Esophagus squamous epithelium (tissue), 5 donors: ENCODE results near the gene TMEM212. TPM values are rescaled to one million over a fixed set of nuclear protein-coding genes. Genes with fewer than 3 reads are reported as not detected.

ENCODE experiments used
- DNase-seq: peaks from one replicate; lab custom pipeline; 2025; lab: John Stamatoyannopoulos, UW
- H3K27ac ChIP-seq, 4 donors: fragments of 200-600 bp; sonication (generic); one replicate each; pipeline ENCODE4 v1.5.1; 2016 to 2019; ENCODE audit warnings: mild to moderate bottlenecking in 1 of 4
- H3K27me3 ChIP-seq, 4 donors: fragments of 200-600 bp; sonication (generic); 1 replicate in 3 of 4; 2 replicates in 1 of 4; pipeline versions ENCODE4 v1.5.1 to v1.6.0; 2017 to 2021; ENCODE audit warnings: antibody characterized with exemption in 1 of 4
- H3K36me3 ChIP-seq, 3 donors: fragments of 200-600 bp; sonication (generic); one replicate each; pipeline ENCODE4 v1.5.1; 2016 to 2019
- H3K4me1 ChIP-seq, 3 donors: fragments of 200-600 bp; sonication (generic); one replicate each; pipeline ENCODE4 v1.5.1; 2017 to 2019
- H3K4me3 ChIP-seq, 4 donors: fragments of 200-600 bp; sonication (generic); 1 replicate in 3 of 4; 2 replicates in 1 of 4; pipeline ENCODE4 v1.5.1; 2016 to 2019; ENCODE audit warnings: mild to moderate bottlenecking in 2 of 4, moderate library complexity in 1 of 4
- H3K9me3 ChIP-seq, 3 donors: fragments of 200-600 bp; sonication (generic); one replicate each; pipeline ENCODE4 v1.5.1; 2016 to 2019
- POLR2A ChIP-seq, 4 donors: fragments of 450-650 bp; IDR thresholded peaks; one replicate each; pipeline ENCODE4 v1.6.1; 2017; ENCODE audit warnings: antibody characterized with exemption in 4 of 4, mild to moderate bottlenecking in 4 of 4, moderate library complexity in 3 of 4
- WGBS, 2 donors: methylation state at CpG; one replicate each; pipeline ENCODE4 v1.1.5; 2018; 5-methylcytosine and 5-hydroxymethylcytosine counted together
- intact Hi-C: fragments of 100-400 bp; cut with DNase I; formaldehyde crosslinking; loops from one replicate; pipeline ENCODE4 v1.15.0; 2022
- total RNA-seq, 4 donors: library from RNA; depleted of rRNA; stranded (reverse); fragments of >200 nt; gene quantifications; one replicate each; pipeline ENCODE4 v1.1.0, GENCODE V29; 2016
- TF ChIP-seq, protein P1 (sequence below), 6 experiments: fragments of 450-650 bp in 4 of 6; fragments of 200-600 bp in 2 of 6; sonication (generic) in 2 of 6; IDR thresholded peaks; one replicate each; pipeline ENCODE4 v1.5.1; 2016 to 2019; ENCODE audit warnings: antibody characterized with exemption in 6 of 6, mild to moderate bottlenecking in 4 of 6, moderate library complexity in 4 of 6
- donor health status: DM: yes; HTN: yes; CAD: no.

TMEM212 gene
- total RNA-seq, 4 donors from 2014 or later, result not detected

GRCh38 chr3:171809611-171809860 lies 33.6 kb upstream of the TMEM212 start:
- H3K4me1 ChIP-seq, result peaks cover 16 to 71% (median 25%) of the 10 kb centered on the region in 3 donors
- WGBS, 2 donors, result 2% methylated on average over 8 of the region's 11 CpGs
- H3K9me3 ChIP-seq, result no peaks in the 10 kb centered on the region
- peak overlapping the region; percentile 91 to 97 (median 96) for H3K27ac ChIP-seq
- TF ChIP-seq, protein P1, sequence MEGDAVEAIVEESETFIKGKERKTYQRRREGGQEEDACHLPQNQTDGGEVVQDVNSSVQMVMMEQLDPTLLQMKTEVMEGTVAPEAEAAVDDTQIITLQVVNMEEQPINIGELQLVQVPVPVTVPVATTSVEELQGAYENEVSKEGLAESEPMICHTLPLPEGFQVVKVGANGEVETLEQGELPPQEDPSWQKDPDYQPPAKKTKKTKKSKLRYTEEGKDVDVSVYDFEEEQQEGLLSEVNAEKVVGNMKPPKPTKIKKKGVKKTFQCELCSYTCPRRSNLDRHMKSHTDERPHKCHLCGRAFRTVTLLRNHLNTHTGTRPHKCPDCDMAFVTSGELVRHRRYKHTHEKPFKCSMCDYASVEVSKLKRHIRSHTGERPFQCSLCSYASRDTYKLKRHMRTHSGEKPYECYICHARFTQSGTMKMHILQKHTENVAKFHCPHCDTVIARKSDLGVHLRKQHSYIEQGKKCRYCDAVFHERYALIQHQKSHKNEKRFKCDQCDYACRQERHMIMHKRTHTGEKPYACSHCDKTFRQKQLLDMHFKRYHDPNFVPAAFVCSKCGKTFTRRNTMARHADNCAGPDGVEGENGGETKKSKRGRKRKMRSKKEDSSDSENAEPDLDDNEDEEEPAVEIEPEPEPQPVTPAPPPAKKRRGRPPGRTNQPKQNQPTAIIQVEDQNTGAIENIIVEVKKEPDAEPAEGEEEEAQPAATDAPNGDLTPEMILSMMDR (IDR thresholded peaks at IDR 0.05), result no peak
- no peak for TF ChIP-seq POLR2A (IDR thresholded peaks at IDR 0.05)
- no peak for DNase-seq
- no peaks in the 10 kb centered on the region for H3K27me3 ChIP-seq
- H3K4me3 ChIP-seq, result peak overlapping the region; percentile 72 to 81 (median 76)
- no peaks in the 10 kb centered on the region for H3K36me3 ChIP-seq
- intact Hi-C loops, result no loop called here

DNA sequence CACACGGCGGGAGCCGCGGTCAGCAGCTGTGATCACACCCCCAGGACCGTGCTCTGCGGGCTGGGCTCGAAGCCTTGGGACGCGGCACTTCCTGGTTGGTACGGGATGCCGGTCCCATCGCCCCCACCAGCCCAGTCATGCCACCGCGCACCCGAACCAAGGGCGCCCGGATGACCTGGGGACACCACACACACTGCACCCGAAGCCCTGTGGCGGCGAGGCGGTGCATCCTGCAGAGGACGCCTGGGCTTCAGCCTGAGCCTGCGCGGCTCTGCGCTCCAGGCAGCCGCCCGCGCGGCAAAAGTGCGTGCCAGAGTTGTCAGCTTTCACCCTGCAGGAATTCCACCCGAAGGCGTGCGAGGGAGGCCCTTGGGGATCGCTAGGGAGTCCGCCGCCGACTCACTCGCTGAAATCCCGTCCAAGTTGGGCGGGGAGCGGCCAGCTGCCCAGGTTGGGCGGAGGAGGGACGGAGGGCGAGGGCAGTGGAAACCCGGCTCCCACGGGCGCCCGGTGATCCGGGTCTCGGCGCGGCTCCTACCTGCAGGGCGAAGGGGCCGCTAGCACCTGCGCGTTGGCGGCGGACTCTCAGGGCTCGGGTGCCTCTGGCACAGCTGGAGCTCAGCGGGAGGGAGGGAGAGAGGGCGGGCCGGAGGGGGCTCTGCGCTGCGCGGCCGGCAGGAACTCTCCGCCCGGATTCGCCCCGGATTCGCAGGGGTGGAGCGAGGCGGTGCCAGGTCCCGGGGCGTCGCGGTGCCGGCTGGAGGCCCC lies 33.1 kb upstream of the TMEM212 start, which contains the start of gene PLD1:
PLD1 (minus strand) TSS at position 623 of the 768 bp plus-strand sequence. CDS start 72,432 bp downstream, outside the sequence.
- no peaks in the 10 kb centered on the region for H3K9me3 ChIP-seq
- H3K27ac ChIP-seq, result peak within 1 kb of the TSS; percentile 91 to 97 (median 96)
- H3K36me3 ChIP-seq, result no peaks in the 10 kb centered on the region
- intact Hi-C loops, result no loop called here
- H3K27me3 ChIP-seq, result no peaks in the 10 kb centered on the region
- WGBS, 2 donors, result 0 to 3% methylated on average over 16 of the region's 78 CpGs
- DNase-seq, result no peak
- TF ChIP-seq POLR2A (IDR thresholded peaks at IDR 0.05), result peak in 2 of 4 donors; percentile 61 to 72
- TF ChIP-seq, protein P1 (IDR thresholded peaks at IDR 0.05), result no peak
- H3K4me3 ChIP-seq, result peak within 1 kb of the TSS; percentile 72 to 81 (median 76)
- peaks cover 16 to 66% (median 20%) of the 10 kb centered on the region in 3 donors for H3K4me1 ChIP-seq

DNA sequence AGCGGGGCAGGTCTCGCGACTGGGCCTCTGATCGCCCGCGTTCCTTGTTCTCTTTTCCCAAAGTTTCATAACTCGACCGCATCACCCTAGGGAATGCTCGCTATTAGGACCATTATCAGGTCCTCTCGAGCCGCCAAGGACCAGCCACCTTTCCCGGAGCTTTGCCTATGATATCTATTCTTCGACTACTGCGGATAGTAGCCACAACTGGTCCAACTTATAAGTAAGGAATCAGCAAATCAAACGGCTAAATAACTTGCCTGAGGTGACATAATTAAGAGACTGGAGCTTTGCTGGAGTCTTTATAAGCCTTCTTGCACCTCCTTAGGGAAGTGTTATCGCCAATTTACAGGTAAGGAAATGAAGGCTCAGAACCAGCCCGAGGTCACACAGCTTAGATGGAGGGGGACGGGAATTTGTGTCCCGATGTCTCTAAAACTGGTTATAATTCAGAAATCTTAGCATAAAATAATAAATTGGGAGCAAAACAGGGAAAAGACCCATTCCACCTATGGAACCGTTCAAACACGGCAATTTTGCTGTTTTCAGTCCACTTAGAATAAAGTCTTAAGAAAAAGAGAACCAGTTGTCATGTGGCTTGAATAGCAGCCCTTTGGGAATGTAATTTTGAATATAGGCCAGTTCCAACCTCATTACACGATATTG lies 32.4 kb upstream of the TMEM212 start:
- intact Hi-C loops, result no loop called here
- Histone ChIP-seq H3K27me3 (no peaks in the 10 kb centered on the region), H3K9me3 (no peaks in the 10 kb centered on the region), H3K27ac (peak overlapping the region; percentile 91 to 97 (median 96)), H3K36me3 (no peaks in the 10 kb centered on the region), H3K4me1 (peaks cover 10 to 59% (median 13%) of the 10 kb centered on the region in 3 donors), H3K4me3 (peak overlapping the region; percentile 72 to 81 (median 76))
- TF ChIP-seq, protein P1 (IDR thresholded peaks at IDR 0.05), result no peak
- TF ChIP-seq POLR2A (IDR thresholded peaks at IDR 0.05), result no peak
- WGBS, 2 donors, result 20 to 29% methylated on average over 21 to 22 of the region's 22 CpGs
- no peak for DNase-seq

GRCh38 chr3:171811295-171811912 lies 31.7 kb upstream of the TMEM212 start:
- no peak for DNase-seq
- Histone ChIP-seq H3K9me3 (no peaks in the 10 kb centered on the region), H3K4me3 (peak overlapping the region in 2 of 4 donors; percentile 72 to 81), H3K4me1 (peaks cover 10 to 52% (median 11%) of the 10 kb centered on the region in 3 donors), H3K27ac (peak overlapping the region; percentile 91 to 97 (median 96)), H3K27me3 (no peaks in the 10 kb centered on the region), H3K36me3 (no peaks in the 10 kb centered on the region)
- intact Hi-C loops, result no loop called here
- WGBS, 2 donors, result 33 to 39% methylated on average over 3 to 4 of the region's 4 CpGs
- TF ChIP-seq, protein P1 (IDR thresholded peaks at IDR 0.05), result no peak
- TF ChIP-seq POLR2A (IDR thresholded peaks at IDR 0.05), result no peak
